ENCODE data around the gene TAC3.

Gene TAC3

GRCh38 chr12:57012600-57013465, 3.5 kb downstream of the TAC3 start:
- no peaks in the 10 kb centered on the region for H3K9me3 ChIP-seq (ENCODE audit: control insufficient read depth, low read length)
- no peaks in the 10 kb centered on the region for H3K36me3 ChIP-seq (ENCODE audit: control insufficient read depth in 1 of 2, insufficient read depth in 2 of 2, low read depth in 1 of 2, low read length in 2 of 2)
- no peak for DNase-seq
- H3K4me1 ChIP-seq (ENCODE audit: control insufficient read depth, insufficient read depth, low read depth, low read length) = no peaks in the 10 kb centered on the region
- no peak overlapping the region for H3K4ac ChIP-seq (ENCODE audit: low read depth in 1 of 2, low read length in 2 of 2)
- H3K79me1 ChIP-seq (replicated peaks; ENCODE audit: low read length, poor library complexity, severe bottlenecking) = no peaks in the 10 kb centered on the region
- H2BK15ac ChIP-seq (ENCODE audit: low read depth, poor library complexity, severe bottlenecking) = no peak overlapping the region
- no peak overlapping the region for H2BK12ac ChIP-seq (ENCODE audit: low read length in 2 of 2)
- no peak overlapping the region for H3K23ac ChIP-seq (ENCODE audit: low read length in 2 of 2)
- peaks cover 44 to 45% of the 10 kb centered on the region in 2 experiments for H3K27me3 ChIP-seq (ENCODE audit: control insufficient read depth in 1 of 2, insufficient read depth in 1 of 2, low read length in 2 of 2)
- H3K27ac ChIP-seq (ENCODE audit: low read length, poor library complexity, severe bottlenecking) = no peak overlapping the region
- 62% methylated on average over 7 of the region's 7 CpGs for WGBS
- no peak overlapping the region for H3K9ac ChIP-seq (ENCODE audit: low read length)
- H3K4me3 ChIP-seq (ENCODE audit: insufficient read depth in 1 of 2, low read depth in 1 of 2, low read length in 2 of 2) = no peak overlapping the region
- no peak overlapping the region for H3K4me2 ChIP-seq (ENCODE audit: low read length, poor library complexity, severe bottlenecking)
- no peak overlapping the region for H3K18ac ChIP-seq (ENCODE audit: low read depth in 1 of 2, low read length in 2 of 2)
- no peak overlapping the region for H4K91ac ChIP-seq (ENCODE audit: low read length)
- H2AK5ac ChIP-seq (ENCODE audit: low read length, severe bottlenecking) = no peak overlapping the region
- no peak overlapping the region for H2BK120ac ChIP-seq (ENCODE audit: low read depth, low read length)
- no peak overlapping the region for H3K14ac ChIP-seq (ENCODE audit: low read length in 2 of 2)
- no peak overlapping the region for H2BK5ac ChIP-seq (ENCODE audit: low read depth, low read length, poor library complexity, severe bottlenecking)
- no peak overlapping the region for H2AFZ ChIP-seq (ENCODE audit: low read depth, low read length)
- no peak overlapping the region for H4K8ac ChIP-seq (ENCODE audit: low read length)

- H3K23ac ChIP-seq (ENCODE audit: low read length in 2 of 2) = no peak overlapping the region
- peaks cover under 1% of the 10 kb centered on the region for H3K4me1 ChIP-seq (ENCODE audit: control insufficient read depth, insufficient read depth, low read depth, low read length)
- H3K4ac ChIP-seq (ENCODE audit: low read depth in 1 of 2, low read length in 2 of 2) = no peak overlapping the region
- H2BK12ac ChIP-seq (ENCODE audit: low read length in 2 of 2) = no peak overlapping the region
- no peak overlapping the region for H2BK120ac ChIP-seq (ENCODE audit: low read depth, low read length)
- no peak overlapping the region for H3K9ac ChIP-seq (ENCODE audit: low read length)
- H2BK15ac ChIP-seq (ENCODE audit: low read depth, poor library complexity, severe bottlenecking) = no peak overlapping the region
- no peak overlapping the region for H2AFZ ChIP-seq (ENCODE audit: low read depth, low read length)
- H2AK5ac ChIP-seq (ENCODE audit: low read length, severe bottlenecking) = no peak overlapping the region
- H4K8ac ChIP-seq (ENCODE audit: low read length) = no peak overlapping the region
- 87% methylated on average over 8 of the region's 12 CpGs for WGBS
- H3K14ac ChIP-seq (ENCODE audit: low read length in 2 of 2) = no peak overlapping the region
- no peak overlapping the region for H3K4me3 ChIP-seq (ENCODE audit: insufficient read depth in 1 of 2, low read depth in 1 of 2, low read length in 2 of 2)
- no peaks in the 10 kb centered on the region for H3K9me3 ChIP-seq (ENCODE audit: control insufficient read depth, low read length)
- no peaks in the 10 kb centered on the region for H3K79me1 ChIP-seq (replicated peaks; ENCODE audit: low read length, poor library complexity, severe bottlenecking)
- no peak overlapping the region for H4K91ac ChIP-seq (ENCODE audit: low read length)
- no peak for DNase-seq
- no peak overlapping the region for H2BK5ac ChIP-seq (ENCODE audit: low read depth, low read length, poor library complexity, severe bottlenecking)
- no peak overlapping the region for H3K4me2 ChIP-seq (ENCODE audit: low read length, poor library complexity, severe bottlenecking)
- no peak overlapping the region for H3K27ac ChIP-seq (ENCODE audit: low read length, poor library complexity, severe bottlenecking)
- H3K18ac ChIP-seq (ENCODE audit: low read depth in 1 of 2, low read length in 2 of 2) = no peak overlapping the region
- H3K27me3 ChIP-seq (ENCODE audit: control insufficient read depth in 1 of 2, insufficient read depth in 1 of 2, low read length in 2 of 2) = peaks cover 44% of the 10 kb centered on the region in 2 experiments
- no peaks in the 10 kb centered on the region for H3K36me3 ChIP-seq (ENCODE audit: control insufficient read depth in 1 of 2, insufficient read depth in 2 of 2, low read depth in 1 of 2, low read length in 2 of 2)
These were observed 4.6 kb downstream of the TAC3 start for GRCh38 chr12:57011438-57012424.

GRCh38 chr12:57010627-57011247, 5.6 kb downstream of the TAC3 start:
- no peak overlapping the region for H3K14ac ChIP-seq (ENCODE audit: low read length in 2 of 2)
- H3K18ac ChIP-seq (ENCODE audit: low read depth in 1 of 2, low read length in 2 of 2) = no peak overlapping the region
- H2AK5ac ChIP-seq (ENCODE audit: low read length, severe bottlenecking) = no peak overlapping the region
- no peak overlapping the region for H4K91ac ChIP-seq (ENCODE audit: low read length)
- peaks cover 34% of the 10 kb centered on the region in 2 experiments for H3K27me3 ChIP-seq (ENCODE audit: control insufficient read depth in 1 of 2, insufficient read depth in 1 of 2, low read length in 2 of 2)
- no peak for DNase-seq
- H2BK120ac ChIP-seq (ENCODE audit: low read depth, low read length) = no peak overlapping the region
- no peak overlapping the region for H3K4me2 ChIP-seq (ENCODE audit: low read length, poor library complexity, severe bottlenecking)
- WGBS = 84% methylated on average over 4 of the region's 4 CpGs
- H3K79me1 ChIP-seq (replicated peaks; ENCODE audit: low read length, poor library complexity, severe bottlenecking) = peaks cover 3% of the 10 kb centered on the region
- no peaks in the 10 kb centered on the region for H3K36me3 ChIP-seq (ENCODE audit: control insufficient read depth in 1 of 2, insufficient read depth in 2 of 2, low read depth in 1 of 2, low read length in 2 of 2)
- H3K4me3 ChIP-seq (ENCODE audit: insufficient read depth in 1 of 2, low read depth in 1 of 2, low read length in 2 of 2) = no peak overlapping the region
- no peak overlapping the region for H3K4ac ChIP-seq (ENCODE audit: low read depth in 1 of 2, low read length in 2 of 2)
- no peaks in the 10 kb centered on the region for H3K9me3 ChIP-seq (ENCODE audit: control insufficient read depth, low read length)
- no peak overlapping the region for H2BK15ac ChIP-seq (ENCODE audit: low read depth, poor library complexity, severe bottlenecking)
- no peak overlapping the region for H3K27ac ChIP-seq (ENCODE audit: low read length, poor library complexity, severe bottlenecking)
- no peak overlapping the region for H2BK12ac ChIP-seq (ENCODE audit: low read length in 2 of 2)
- H3K4me1 ChIP-seq (ENCODE audit: control insufficient read depth, insufficient read depth, low read depth, low read length) = peaks cover 2% of the 10 kb centered on the region
- H3K23ac ChIP-seq (ENCODE audit: low read length in 2 of 2) = no peak overlapping the region
- H3K9ac ChIP-seq (ENCODE audit: low read length) = no peak overlapping the region
- no peak overlapping the region for H2AFZ ChIP-seq (ENCODE audit: low read depth, low read length)
- no peak overlapping the region for H2BK5ac ChIP-seq (ENCODE audit: low read depth, low read length, poor library complexity, severe bottlenecking)
- no peak overlapping the region for H4K8ac ChIP-seq (ENCODE audit: low read length)

Data from mesenchymal stem cell (in vitro differentiated cells and primary cell).